Renal cortical epithelial cell (primary cell): ENCODE measurements around the gene GPRIN2. TPM values are rescaled to one million over a fixed set of nuclear protein-coding genes. Genes with fewer than 3 reads are reported as not detected.
A peak's percentile ranks its signal among the peaks of the same experiment; 100 is the strongest.

ENCODE experiments used
- DNase-seq: peaks from one replicate; pipeline ENCODE4 v3.0.0-alpha.2; 2011; ENCODE audit warnings: low read depth
- total RNA-seq: library from RNA; depleted of rRNA; stranded (reverse); fragments of >200 nt; gene quantifications from 2 replicates; pipeline ENCODE4 v1.2.3, GENCODE V29; 2014

The GPRIN2 gene
- total RNA-seq, 1 donor from 2014 or later = 30.4 TPM

DNA sequence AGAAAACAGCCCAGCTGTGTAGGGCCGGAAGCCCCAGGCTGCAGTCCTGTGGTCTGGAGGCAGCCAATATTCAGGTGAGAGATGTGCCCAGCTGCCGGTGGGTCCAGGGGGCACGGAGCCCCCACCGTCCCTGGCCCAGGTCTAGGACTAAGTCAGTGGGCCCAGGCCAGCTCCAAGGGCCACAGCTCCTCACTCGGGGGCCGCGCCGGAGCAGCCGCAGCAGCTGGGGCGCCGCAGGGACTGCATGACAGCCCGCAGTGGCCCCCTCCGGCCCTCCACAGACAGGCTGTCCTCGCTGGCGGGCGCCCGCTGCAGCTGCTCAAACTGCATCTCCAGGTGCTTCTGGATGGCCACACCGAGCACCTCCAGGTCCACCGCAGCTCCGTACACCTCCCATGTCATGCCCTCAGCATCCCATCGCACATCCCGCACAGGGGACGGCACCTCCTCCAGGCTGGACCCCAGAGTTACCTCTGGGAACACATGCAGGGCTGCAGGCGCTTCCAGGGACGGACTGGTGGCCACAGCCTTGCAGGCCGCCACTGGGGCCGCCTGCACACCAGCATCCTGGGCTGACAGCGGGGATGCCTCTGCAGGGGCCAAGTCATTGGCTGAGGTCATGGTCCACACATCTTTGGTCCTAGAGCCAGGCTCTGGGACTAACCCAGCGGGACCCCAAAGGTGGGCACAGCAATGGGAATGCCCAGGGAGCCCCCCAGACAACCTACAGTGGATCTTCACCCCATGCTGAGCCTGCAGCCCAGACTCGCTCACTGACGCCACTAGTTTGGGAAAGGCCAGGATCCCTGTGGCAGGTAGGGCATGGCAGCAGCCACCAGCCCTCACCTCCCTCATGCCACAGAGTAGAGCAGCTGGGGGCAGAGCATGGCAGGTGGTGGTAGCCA is 7.0 kb downstream of the GPRIN2 start:
- DNase-seq = no peak

DNA sequence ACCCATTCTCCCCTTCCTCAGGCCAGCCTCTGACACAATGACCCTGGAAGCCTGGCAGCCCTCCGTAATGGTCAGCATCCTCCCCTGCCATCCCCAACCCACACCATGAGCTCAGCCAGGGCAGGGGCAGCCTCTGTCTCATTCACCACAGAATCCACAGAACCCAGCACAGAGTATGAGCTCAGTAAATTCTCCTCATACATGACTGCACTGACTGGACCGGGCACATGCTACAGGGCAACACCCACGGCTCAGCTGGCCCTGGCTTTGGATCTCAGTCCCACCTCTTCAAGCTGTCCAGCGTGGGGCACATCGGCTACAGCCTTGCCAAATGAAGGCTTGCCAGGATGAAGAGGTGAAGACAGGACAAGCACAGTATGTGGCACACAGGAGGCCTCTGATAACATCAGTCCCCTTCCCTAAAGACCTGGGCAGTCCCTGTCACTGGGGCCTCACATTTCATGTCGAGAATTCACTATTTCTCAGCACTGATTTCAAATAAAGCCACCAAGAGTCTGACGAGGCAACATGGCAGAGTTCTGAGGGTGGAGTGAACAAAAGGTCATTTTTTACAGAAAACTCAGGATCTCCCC is 7.9 kb downstream of the GPRIN2 start:
- DNase-seq = no peak

DNA sequence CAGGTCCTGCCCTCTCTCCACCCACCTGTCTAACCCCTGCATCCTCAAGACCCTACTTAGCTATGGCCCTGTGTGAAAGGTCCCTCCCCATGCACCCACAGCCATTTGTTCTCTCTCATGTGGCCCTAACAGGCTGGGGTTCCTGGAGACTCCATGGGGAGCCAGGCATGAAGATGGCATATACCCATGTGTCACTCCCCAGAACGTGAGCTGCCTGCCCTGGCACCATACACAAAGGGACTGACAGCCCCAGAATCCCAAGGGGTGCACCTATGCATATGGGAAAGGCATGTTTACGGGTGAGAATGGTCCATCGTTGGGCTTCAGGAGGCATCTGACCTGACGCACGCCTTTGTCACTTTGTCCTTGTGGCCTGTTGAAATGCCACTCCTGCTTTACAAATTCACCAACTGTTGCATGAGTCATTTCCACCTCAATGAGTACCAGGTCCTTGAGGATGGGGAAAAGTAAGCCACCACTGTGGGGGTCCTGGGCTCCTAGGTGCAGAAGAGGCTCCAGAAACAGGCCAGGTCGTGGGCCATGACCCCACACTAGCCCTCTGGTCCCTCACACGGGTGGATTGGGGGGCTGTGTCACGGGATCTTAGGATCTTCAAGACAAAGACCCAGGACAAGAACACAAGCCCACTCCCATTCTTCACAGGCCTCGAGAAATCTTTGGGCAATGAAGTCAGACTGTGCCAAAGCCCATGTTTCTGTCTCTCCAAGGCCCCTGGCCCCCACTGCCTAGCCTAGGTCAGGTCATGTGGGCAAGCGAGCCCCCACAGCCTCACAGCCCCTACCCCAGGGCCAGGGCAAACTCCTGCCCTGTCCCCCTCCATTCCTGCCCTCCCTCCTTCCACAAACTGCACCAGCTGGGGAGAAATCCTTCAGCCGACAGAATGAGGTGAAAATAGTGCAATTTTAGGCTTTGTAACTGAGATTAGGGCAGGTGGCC is 8.6 kb downstream of the GPRIN2 start:
- no peak for DNase-seq

DNA sequence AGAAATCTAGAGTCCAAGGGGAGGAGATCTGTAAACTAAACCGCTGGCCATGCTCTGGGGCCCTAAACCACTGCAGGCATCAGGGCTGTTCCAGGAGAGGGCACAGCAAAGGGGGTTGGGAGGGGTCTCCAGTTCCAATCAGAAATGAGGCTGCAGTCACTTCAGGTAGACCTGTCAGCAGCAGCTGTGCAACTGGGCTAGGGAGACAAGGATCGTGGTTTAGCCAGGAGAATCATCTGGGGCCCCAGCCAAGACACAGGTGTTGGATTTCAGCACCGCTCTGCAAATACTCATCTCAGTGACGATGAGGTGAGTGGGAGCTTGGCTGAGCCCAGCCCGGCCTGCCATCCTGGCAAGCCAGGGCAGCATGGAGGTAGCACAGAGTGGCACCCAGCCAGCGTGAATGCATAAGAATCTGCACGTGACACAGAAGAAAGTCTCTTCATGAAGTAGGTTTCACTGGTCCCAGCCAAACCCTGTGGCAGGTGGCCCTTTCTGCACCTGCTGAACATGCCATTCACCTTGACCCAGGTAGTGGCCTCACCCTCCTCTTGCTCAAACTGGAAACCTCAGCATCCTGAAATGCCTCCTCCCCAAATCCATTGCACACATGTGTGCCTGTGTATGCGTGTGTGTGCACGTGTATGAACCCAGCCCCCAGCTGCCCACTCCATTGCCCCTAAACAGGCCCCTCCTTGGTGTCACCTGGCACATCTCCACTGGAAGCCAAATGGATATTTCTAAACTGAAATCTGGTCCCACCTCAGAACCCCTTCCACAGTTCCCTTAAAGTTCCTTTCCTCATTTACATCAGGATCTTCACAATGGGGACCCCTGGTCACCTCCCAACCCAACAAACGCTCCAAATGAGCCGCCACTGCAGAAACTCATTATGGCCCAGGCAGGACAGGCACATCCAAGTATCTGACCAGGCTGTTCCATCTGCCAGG is 9.6 kb downstream of the GPRIN2 start:
- no peak for DNase-seq

DNA sequence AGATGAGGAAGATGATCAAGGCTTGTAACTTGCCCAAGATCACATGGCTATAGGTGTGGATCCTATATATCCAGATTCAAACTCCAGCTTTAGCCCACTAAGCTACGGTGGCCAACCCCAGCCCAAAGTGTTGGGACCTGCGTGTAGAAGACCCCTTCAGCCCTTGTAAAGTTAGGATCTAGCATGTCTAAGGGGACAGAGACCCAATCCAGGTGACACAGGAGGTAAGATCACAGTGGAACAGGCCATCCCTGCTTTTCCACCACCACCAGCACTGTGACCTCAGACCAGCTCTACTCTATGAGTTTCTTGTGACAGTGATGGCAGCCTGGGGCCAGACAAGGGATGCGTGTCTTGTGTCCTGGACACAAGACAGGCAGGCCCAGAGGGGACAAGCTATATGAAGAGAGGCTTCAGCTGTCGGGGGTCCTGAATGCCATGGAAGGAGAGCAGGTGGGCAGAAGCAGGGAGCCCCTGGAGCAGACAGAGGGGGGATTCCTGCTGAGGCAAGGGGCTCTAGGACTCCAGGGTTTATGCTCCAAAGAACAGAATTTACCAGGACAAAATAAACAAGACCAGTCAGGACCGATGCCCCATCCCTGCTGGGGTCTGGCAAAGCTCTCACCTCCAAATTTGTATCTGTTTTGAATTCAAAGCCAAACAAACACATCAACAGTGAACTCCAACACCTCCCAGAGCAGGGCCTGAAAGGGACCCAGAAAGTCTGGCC is 10.4 kb downstream of the GPRIN2 start:
- no peak for DNase-seq

DNA sequence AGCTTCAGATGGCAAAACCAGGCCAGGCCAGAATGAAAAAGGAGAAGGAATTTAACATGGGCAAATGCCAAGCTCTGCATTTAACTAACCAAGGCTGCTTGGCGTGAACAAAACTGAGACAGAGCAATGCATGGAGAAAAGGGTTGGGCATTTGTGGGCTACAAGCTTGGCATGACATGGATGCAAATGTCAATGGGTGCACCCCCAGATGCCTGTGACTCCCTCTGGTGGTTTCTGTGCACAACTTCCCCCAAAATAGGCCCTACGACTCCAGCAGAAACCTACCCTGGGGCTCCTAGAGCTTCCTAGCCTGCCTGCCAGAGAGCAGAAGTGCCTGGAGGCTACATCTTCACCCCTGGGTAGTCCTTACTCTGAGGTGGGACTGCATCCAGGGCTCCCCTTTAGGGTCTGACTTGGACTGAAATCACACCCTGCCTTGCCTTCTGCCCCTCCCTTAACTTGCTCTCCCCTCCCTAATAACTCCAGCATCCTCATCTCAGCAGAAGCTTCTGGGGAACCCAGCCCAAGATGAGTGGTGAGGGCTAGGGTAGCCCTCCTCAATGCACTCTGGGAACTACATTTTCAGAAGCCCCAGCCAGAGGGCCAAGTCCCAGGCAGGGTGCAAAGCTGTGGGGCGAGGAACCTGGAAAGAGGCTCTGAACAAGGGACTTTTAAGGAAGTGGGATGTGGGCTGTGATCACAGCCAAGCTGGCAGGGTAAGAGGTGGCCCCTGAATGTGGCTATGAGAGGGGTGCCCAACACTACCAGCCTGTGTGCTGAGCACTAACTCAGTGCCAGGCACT is 11.3 kb downstream of the GPRIN2 start:
- no peak for DNase-seq

DNA sequence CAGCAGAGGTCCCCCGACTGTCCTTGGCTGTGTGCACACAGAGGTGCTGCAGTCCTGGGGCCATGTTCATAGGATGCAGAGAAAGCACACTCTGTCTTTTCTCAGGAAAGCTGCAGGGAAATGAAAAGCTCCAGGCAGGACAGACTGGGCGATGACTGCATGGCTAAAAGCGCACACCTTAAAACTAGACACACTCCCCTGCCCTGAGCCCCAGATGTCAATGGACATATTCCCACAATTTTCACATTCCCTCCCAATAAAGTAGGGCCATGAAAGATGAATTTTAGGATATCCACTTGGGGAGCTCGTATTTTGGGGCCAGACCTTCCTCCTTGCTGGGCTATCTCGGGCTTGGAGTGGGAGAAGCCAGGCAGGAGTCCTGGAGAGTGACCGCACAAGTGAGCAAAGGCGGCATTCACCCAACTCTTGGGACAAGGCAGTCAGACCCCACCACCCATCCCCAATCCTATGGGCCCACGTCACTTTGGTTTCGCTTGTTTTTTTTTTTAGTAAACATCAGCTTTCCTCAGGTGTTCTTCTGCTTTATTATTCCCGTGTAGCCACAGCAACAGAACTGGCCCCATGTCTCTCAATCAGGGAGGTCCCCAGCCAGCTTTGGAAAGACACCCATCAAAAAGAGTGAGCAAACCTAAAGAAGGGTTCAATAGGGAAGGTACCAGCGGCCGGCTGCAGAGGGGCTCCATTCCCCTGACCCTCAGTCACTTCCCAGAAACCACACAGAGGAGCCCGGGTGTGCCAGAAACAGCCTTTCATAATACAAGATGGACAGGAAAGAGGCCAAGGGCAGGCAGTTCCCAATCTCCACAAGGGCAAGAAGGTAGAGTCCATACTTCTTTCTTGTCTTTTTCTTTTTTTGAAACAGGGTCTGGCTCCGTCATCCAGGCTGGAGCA is 12.7 kb downstream of the GPRIN2 start:
- DNase-seq = no peak

DNA sequence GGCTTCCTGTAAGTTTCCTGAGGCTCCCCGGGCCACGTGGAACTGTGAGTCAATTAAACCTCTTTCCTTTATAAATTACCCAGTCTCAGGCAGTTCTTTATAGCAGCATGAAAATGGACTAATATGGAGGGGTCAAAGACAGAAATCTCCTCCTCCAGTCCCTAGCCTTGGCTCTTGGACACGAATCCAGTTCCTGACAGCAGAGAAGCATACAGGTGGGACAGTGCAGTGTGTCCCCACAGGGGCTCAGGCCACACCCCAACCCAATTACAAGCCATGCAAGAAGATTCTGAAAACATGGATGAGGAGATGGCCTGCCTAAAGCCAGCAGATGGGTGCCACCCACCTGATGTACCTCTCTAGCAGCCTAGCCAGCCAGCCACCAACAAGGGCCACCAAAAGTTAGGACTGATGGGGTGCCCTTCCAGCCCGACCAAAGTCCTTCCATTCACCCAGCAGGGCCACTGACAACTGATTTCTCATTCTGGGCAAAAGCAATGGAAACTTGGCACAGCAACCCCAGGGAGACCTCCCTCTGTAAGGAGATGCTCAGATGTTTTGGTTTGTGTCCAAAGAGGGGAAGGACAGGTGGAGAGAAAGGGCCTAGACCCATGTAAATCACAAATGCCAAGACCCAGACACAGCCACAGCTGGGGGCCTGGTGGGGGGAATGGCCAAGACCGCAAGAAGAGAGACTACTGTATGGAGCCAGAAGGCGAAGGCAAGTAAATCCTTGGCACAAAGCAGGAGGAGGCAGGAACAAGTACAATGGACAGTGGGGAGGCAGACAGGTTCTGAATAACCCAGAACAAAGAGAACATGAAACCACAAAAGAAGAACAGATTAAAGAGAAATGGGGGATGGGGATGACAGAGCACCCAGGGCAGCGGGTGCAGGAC is 13.6 kb downstream of the GPRIN2 start:
- DNase-seq = no peak

DNA sequence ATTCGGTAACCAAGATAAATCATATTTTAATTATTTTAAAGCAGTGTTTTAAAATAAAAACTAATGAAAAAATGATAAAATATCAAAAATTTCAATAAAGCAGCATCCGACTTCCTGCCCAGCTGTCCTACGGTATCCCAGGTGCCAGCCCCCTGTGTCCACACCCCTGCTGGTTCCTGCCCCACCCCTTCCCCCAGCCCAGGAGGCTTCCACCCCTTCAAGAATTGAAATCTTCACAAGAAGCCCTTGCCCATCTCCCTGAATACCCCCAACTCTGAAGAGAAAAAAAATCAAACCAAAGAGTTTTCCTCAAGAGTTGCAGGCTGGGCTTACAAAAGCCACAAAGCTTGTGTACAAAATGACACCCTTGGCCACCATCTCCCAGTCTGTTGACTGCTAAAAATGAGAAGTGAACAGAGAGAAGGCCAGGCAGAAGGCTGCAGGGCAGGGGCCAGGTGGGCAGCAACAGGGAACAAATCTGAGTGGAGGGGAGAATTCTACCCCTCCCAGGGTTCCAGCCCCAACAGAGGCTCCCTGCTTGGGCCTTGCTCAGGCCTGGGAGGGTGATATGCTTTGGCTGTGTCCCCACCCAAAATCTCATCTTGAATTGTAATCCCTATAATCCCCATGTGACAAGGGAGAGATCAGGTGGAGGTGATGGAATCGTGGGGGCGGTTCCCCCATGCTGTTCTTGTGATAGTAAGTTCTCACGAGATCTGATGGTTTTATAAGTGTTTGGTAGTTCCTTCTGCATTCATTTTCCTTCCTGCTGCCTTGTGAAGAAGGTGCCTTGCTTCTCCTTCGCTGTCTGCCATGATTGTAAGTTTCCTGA is 14.5 kb downstream of the GPRIN2 start:
- no peak for DNase-seq

DNA sequence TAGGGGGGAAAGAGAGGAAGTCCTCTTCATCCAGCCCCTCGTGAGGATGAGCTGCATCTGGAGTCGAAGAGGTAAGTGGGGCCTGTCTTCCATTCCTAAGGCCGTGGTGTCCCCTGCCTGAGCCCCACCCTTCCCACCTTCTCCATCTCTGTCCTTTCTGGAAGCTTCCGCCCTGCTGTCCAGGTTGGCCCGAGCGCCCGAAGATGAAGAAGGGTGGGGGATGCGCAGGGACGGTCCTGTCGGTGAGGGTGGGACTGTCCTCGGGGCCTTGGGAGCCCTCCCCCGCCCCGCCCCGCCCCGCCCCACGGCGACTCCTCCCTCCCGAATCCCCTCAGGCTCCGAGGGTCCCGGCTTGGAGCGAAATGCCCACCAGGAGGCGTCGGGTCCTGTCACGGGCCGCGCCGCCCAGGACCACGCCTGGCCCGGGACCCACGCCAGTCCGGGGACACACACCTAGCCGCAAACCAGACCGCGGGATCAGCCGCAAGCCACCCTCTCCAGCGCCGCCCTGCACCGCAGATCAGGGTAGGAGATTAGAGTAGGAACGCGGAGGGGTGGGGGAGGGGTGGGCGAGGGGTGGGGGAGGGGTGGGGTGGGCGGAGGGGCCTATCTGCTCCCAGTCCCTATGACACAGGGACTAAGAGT is 15.3 kb downstream of the GPRIN2 start:
- no peak for DNase-seq

DNA sequence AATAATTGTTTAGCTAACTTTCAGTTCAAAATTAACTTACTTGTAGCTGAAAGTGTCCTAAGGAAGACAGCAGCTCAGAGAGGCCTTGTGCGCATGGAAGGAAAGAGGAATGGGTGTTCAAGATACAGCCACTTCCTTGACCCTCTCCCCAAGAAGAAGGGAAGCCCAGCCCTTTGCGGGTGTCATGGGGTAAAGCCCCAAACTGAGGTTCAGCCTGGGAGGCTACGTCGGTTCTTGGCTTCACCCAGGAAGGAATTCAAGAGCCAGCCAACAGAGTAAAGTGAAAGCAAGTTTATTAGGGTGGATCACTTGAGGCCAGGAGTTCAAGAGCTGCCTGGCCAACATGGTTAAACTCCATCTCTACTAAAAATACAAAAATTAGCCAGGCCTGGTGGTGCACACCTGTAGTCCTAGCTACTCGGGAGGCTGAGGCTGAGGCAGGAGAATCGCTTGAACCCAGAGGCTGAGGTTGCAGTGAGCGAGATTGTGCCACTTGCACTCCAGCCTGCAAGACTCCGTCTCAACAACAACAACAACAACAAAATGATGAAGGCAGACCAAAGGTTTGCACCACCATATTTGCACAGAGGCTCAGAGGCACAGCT is 15.9 kb downstream of the GPRIN2 start:
- DNase-seq = no peak

DNA sequence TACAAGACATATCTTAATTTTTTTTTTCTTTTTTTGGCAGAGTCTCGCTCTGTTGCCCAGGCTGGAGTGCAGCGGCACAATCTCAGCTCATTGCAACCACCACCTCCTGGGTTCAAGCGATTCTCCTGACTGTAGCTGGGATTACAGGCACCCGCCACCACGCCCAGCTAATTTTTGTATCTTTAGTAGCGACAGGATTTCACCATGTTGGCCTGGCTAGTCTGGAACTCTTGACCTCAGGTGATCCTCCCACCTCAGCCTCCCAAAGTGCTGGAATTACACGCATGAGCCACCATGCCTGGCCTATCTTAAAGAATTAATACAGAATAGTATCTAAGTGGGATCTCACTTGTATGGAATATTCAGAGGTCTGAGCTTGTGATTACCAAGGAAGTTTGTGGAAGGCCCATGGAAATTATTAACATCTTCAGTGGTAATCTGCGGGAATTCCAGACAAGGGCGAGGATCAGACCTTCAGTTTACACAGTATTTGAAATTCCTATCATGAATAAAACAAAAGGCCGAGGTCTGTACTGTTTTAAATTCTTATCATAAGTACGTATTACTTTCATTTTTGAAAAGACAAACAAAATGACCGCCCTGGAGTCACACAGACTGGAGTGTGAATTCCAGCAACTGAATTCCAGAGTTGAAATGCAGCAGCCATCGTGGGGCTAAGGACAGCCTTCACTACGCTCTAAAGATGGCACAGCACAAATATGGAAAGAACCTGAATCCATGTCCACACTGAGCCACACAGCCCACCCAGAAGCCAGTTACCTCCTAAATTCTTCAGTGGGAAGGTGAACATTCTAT is 16.7 kb downstream of the GPRIN2 start:
- peak; percentile 98 for DNase-seq

DNA sequence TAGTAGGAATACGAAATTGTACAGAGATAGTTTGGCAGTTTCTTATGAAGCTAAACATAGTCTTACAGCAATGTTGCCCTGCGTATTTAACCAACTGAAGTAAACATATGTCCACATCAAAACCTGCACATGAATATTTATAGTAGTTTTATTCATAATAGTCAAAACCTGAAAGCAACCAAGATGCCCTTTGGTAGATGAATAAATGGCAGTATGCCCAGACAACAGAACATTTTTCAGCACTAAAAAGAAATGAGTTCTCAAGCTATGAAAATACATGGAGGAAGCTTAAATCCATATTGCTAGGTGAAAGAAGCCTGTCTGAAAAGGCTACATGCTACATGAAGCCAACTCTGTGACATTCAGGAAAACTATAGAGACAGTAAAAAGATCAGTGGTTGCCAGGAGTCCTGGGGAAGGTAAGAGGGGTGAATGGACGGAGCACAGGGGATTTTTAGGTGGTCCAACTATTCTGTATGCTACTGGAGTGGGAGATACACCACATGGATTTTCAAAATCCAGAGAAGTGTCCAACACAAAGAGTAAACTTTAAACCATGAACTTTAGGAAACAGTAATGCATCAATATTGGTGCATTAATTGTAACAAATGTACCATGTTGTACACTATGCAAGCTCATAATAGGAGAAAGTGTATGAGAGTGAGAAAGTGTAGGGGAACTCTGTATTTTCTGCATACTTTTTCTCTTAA is 17.6 kb downstream of the GPRIN2 start:
- peak; percentile 57 for DNase-seq

DNA sequence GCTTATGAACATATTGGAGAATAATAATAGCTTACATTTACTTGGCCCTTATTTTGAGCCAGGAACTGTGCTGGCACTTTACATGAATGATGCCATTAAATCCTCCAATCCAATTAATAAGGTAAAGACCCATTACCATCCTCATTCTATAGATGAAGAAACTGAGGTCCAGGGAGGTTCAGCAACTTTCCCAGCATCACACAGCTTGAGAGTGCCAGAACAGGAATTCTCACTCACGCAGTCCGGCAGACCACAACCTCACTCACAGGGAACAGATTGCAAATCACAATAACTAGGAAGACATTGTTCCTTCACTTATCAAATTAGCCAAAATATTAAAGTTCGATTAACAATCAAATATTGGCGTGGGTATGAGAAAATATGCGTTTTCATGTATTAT is 18.3 kb downstream of the GPRIN2 start:
- DNase-seq = no peak
